PC-9 (cell line): ENCODE measurements around the gene PSMA5. TPM values are rescaled to one million over a fixed set of nuclear protein-coding genes. Genes with fewer than 3 reads are reported as not detected.

Experiments used
- BruUV-seq: library from RNA; stranded (reverse); fragments of 400-500 nt; replicated peaks from 2 replicates; lab custom pipeline; 2021; lab: Mats Ljungman, UMichigan
- CTCF ChIA-PET: fragments of 300-600 bp; sonication (Branson Sonifier 250); formaldehyde crosslinking; loops from one replicate; lab custom pipeline; 2022; ENCODE audit warnings: antibody characterized with exemption; lab: Charles Lee
- POLR2A ChIA-PET: fragments of 300-600 bp; sonication (Branson Sonifier 250); formaldehyde crosslinking; loops from one replicate; lab custom pipeline; 2022; ENCODE audit warnings: antibody characterized with exemption; ENCODE audit not compliant: unreplicated experiment; lab: Charles Lee
- DNase-seq, 2 experiments: peaks; one replicate each; pipeline versions ENCODE4 v3.0.0 to v3.0.0-alpha.2; 2015 to 2022; ENCODE audit warnings: mixed read lengths in 1 of 2
- H2AFZ ChIP-seq: fragments of 200-600 bp; sonication (generic); 2 replicates; pipeline ENCODE4 v1.8.1; 2017; ENCODE audit warnings: antibody characterized with exemption
- H3F3A ChIP-seq: fragments of 200-600 bp; sonication (generic); 2 replicates; pipeline ENCODE4 v1.8.1; 2017; ENCODE audit warnings: antibody characterized with exemption, mild to moderate bottlenecking, low read depth; ENCODE audit not compliant: insufficient read depth
- H3K27ac ChIP-seq: fragments of 200-600 bp; sonication (generic); 2 replicates; pipeline ENCODE4 v1.6.1; 2016; ENCODE audit warnings: mixed run types
- H3K27me3 ChIP-seq: fragments of 200-600 bp; sonication (generic); 2 replicates; pipeline ENCODE4 v1.6.1; 2016; ENCODE audit warnings: low read depth, mixed run types; ENCODE audit not compliant: insufficient read depth
- H3K36me3 ChIP-seq: fragments of 200-600 bp; sonication (generic); 2 replicates; pipeline ENCODE4 v1.6.1; 2016; ENCODE audit warnings: low read depth, mixed run types
- H3K4me1 ChIP-seq: fragments of 200-600 bp; sonication (generic); replicated peaks from 2 replicates; pipeline ENCODE4 v1.6.1; 2016; ENCODE audit warnings: mixed run types; ENCODE audit not compliant: insufficient read depth
- H3K4me2 ChIP-seq: fragments of 200-600 bp; sonication (generic); 2 replicates; pipeline ENCODE4 v1.6.1; 2017; ENCODE audit warnings: mixed run types
- H3K4me3 ChIP-seq: fragments of 200-600 bp; sonication (generic); 2 replicates; pipeline ENCODE4 v1.6.1; 2016; ENCODE audit warnings: mixed run types
- H3K79me2 ChIP-seq: fragments of 200-600 bp; sonication (generic); 2 replicates; pipeline ENCODE4 v1.6.1; 2017; ENCODE audit warnings: low read depth, mixed run types
- H3K9me2 ChIP-seq: fragments of 200-600 bp; sonication (generic); 2 replicates; pipeline ENCODE4 v1.8.1; 2017; ENCODE audit warnings: mild to moderate bottlenecking; ENCODE audit not compliant: insufficient read depth
- H3K9me3 ChIP-seq: fragments of 200-600 bp; sonication (generic); 2 replicates; pipeline ENCODE4 v1.8.1; 2016; ENCODE audit warnings: low read depth; ENCODE audit not compliant: insufficient read depth
- H4K20me1 ChIP-seq: fragments of 200-600 bp; sonication (generic); 2 replicates; pipeline ENCODE4 v1.8.1; 2017; ENCODE audit not compliant: insufficient read depth
- EZH2 ChIP-seq: fragments of 200-600 bp; sonication (generic); IDR thresholded peaks from 2 replicates; pipeline ENCODE4 v1.8.0; 2017; ENCODE audit warnings: antibody characterized with exemption, low read depth
- intact Hi-C: fragments of 100-400 bp; cut with micrococcal nuclease; formaldehyde crosslinking; loops from one replicate; pipeline ENCODE4 v1.10.0; 2022; ENCODE audit not compliant: unreplicated experiment
- total RNA-seq: library from RNA; stranded (reverse); gene quantifications from 2 replicates; pipeline ENCODE4 v1.2.3, GENCODE V29; 2021
- TF ChIP-seq, protein P1 (sequence below): fragments of 200-600 bp; sonication (generic); conservative IDR thresholded peaks from 2 replicates; pipeline ENCODE4 v1.6.1; 2017; ENCODE audit warnings: mixed run types, antibody characterized with exemption, mild to moderate bottlenecking, moderate library complexity

PSMA5 gene
- total RNA-seq, 1 experiment from 2014 or later, result 168 TPM

DNA sequence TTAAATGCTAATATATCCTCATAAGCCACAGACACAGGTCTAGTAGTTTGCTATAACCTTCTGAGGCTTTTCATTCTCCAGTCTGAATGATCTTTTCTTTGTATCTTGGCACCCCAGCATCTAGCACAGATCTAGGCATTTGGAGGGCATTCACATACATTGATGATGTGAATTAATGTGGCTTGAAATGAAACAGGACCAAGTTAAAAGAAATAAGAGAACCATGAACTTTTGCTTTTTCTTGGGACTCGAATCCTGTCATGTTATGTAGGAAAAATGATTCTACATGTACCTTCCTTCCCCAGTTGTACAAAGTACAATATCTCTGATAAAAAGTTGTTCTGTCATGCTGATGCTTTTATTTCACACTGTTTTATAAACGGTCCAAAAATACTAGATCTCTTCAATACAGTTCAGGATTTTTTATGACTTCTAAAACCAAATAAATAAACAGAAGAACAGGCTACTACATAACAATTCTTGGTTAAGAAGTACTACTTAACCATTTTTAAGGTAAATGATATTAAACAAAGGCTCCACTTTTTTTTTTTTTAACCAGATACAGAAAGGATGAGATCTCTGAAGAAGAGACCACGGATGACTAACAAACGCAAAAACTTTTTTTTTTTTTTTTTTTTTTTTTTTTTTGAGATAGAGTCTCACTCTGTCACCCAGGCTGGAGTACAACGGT, 31.5 kb downstream of the PSMA5 start:
- Histone ChIP-seq H3F3A (peaks cover 25% of the 10 kb centered on the region), H3K9me3 (no peaks in the 10 kb centered on the region), H3K9me2 (no peaks in the 10 kb centered on the region), H3K4me3 (no peak overlapping the region), H3K4me2 (no peak overlapping the region), H4K20me1 (no peaks in the 10 kb centered on the region), H3K4me1 (peaks cover 57% of the 10 kb centered on the region), H3K36me3 (no peaks in the 10 kb centered on the region), H3K27ac (no peak overlapping the region), H3K27me3 (no peaks in the 10 kb centered on the region), H2AFZ (no peak overlapping the region), H3K79me2 (peaks cover 43% of the 10 kb centered on the region)
- intact Hi-C loops, result no loop called here
- ChIA-PET CTCF (no interaction called here), POLR2A (no interaction called here)
- TF ChIP-seq, protein P1, sequence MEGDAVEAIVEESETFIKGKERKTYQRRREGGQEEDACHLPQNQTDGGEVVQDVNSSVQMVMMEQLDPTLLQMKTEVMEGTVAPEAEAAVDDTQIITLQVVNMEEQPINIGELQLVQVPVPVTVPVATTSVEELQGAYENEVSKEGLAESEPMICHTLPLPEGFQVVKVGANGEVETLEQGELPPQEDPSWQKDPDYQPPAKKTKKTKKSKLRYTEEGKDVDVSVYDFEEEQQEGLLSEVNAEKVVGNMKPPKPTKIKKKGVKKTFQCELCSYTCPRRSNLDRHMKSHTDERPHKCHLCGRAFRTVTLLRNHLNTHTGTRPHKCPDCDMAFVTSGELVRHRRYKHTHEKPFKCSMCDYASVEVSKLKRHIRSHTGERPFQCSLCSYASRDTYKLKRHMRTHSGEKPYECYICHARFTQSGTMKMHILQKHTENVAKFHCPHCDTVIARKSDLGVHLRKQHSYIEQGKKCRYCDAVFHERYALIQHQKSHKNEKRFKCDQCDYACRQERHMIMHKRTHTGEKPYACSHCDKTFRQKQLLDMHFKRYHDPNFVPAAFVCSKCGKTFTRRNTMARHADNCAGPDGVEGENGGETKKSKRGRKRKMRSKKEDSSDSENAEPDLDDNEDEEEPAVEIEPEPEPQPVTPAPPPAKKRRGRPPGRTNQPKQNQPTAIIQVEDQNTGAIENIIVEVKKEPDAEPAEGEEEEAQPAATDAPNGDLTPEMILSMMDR, result no peak
- no peak for TF ChIP-seq EZH2
- DNase-seq, result peak in 1 of 2 experiments; percentile 21
- no TSS peak for BruUV-seq

DNA sequence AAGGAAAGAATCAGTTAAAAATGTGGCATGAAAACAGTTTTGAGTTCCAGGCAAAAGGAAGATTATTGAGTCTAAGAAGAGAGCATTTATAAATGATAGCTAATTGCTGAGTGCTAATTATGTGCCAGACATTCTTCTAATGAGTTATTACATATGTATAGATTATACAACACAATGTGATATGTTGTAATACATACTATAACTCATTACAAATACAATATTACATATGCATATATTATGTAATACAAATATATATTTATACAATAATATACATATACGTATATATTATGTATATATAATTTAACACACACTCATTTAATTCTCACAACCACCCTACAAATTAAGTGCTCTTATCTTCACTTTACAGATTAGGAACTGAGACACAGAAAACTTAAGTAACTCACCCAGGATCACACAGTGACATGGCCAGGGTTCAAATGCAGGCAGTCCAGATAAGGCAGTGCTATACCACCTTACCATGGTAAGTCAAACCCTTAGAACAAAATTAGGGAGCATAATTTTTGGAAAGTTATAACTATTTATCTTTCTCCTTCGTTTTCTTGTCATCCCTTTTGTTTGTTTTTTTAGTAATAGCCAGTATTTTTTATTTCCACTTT, 32.5 kb downstream of the PSMA5 start:
- peaks cover 51% of the 10 kb centered on the region for H3K79me2 ChIP-seq
- ChIA-PET CTCF (no interaction called here), POLR2A (no interaction called here)
- H4K20me1 ChIP-seq, result no peaks in the 10 kb centered on the region
- no TSS peak for BruUV-seq
- intact Hi-C loops, result no loop called here
- H3K27me3 ChIP-seq, result no peaks in the 10 kb centered on the region
- peaks cover 17% of the 10 kb centered on the region for H3F3A ChIP-seq
- no peak overlapping the region for H3K4me2 ChIP-seq
- no peak for TF ChIP-seq EZH2
- TF ChIP-seq, protein P1, result no peak
- H2AFZ ChIP-seq, result no peak overlapping the region
- H3K9me2 ChIP-seq, result no peaks in the 10 kb centered on the region
- DNase-seq, result no peak
- H3K4me3 ChIP-seq, result no peak overlapping the region
- peaks cover 51% of the 10 kb centered on the region for H3K4me1 ChIP-seq
- H3K27ac ChIP-seq, result no peak overlapping the region
- no peaks in the 10 kb centered on the region for H3K9me3 ChIP-seq
- H3K36me3 ChIP-seq, result no peaks in the 10 kb centered on the region

- TF ChIP-seq, protein P1, result no peak
- no peak for TF ChIP-seq EZH2
- no peaks in the 10 kb centered on the region for H3K9me3 ChIP-seq
- no peaks in the 10 kb centered on the region for H3K36me3 ChIP-seq
- H3K27me3 ChIP-seq, result no peaks in the 10 kb centered on the region
- no TSS peak for BruUV-seq
- no peak for DNase-seq
- H3K27ac ChIP-seq, result no peak overlapping the region
- no peaks in the 10 kb centered on the region for H3K9me2 ChIP-seq
- H3K4me3 ChIP-seq, result no peak overlapping the region
- H3F3A ChIP-seq, result peaks cover 13% of the 10 kb centered on the region
- H3K4me1 ChIP-seq, result peaks cover 46% of the 10 kb centered on the region
- H3K4me2 ChIP-seq, result no peak overlapping the region
- H2AFZ ChIP-seq, result no peak overlapping the region
- ChIA-PET POLR2A (no interaction called here), CTCF (no interaction called here)
- H4K20me1 ChIP-seq, result no peaks in the 10 kb centered on the region
- intact Hi-C loops, result no loop called here
- peaks cover 56% of the 10 kb centered on the region for H3K79me2 ChIP-seq
These were observed 33.2 kb downstream of the PSMA5 start for GRCh38 chr1:109392788-109393616.
